Immature natural killer cell (primary cell): ENCODE measurements around the gene WDHD1. TPM values are rescaled to one million over a fixed set of nuclear protein-coding genes. Genes with fewer than 3 reads are reported as not detected.
A peak's percentile ranks its signal among the peaks of the same experiment; 100 is the strongest.
"Not testable (repeated sequence)": the region's sequence is repeated elsewhere in the genome, so short reads cannot be mapped to it uniquely, and the experiment has no call there.

Experiments
- DNase-seq, 3 donors: peaks; one replicate each; pipeline ENCODE4 v3.0.0; 2022; ENCODE audit warnings: mixed read lengths in 1 of 3
- H3K27ac Mint-ChIP-seq, 6 donors: one replicate each; pipeline ENCODE4 v1.8.0; 2020; ENCODE audit warnings: mixed read lengths in 6 of 6, mild to moderate bottlenecking in 5 of 6, inconsistent platforms in 4 of 6, moderate library complexity in 3 of 6
- H3K27me3 Mint-ChIP-seq, 3 donors: one replicate each; pipeline ENCODE4 v1.8.0; 2020 to 2021; ENCODE audit warnings: low read depth in 3 of 3, mild to moderate bottlenecking in 3 of 3, mixed read lengths in 3 of 3, moderate library complexity in 3 of 3, inconsistent platforms in 1 of 3
- H3K36me3 Mint-ChIP-seq, 3 donors: one replicate each; pipeline ENCODE4 v1.8.0; 2020; ENCODE audit warnings: mixed read lengths in 3 of 3, inconsistent platforms in 2 of 3, mild to moderate bottlenecking in 2 of 3
- H3K4me1 Mint-ChIP-seq, 2 donors: one replicate each; pipeline ENCODE4 v1.8.0; 2020; ENCODE audit warnings: inconsistent platforms in 2 of 2, mild to moderate bottlenecking in 2 of 2, mixed read lengths in 2 of 2, moderate library complexity in 1 of 2
- H3K4me3 Mint-ChIP-seq, 5 donors: one replicate each; pipeline ENCODE4 v1.8.0; 2020; ENCODE audit warnings: mild to moderate bottlenecking in 5 of 5, mixed read lengths in 5 of 5, inconsistent platforms in 3 of 5, moderate library complexity in 3 of 5
- H3K9me3 Mint-ChIP-seq, 6 donors: one replicate each; pipeline ENCODE4 v1.8.0; 2020; ENCODE audit warnings: mild to moderate bottlenecking in 6 of 6, mixed read lengths in 6 of 6, inconsistent platforms in 4 of 6, moderate library complexity in 3 of 6
- polyA plus RNA-seq, 3 donors: library from polyadenylated mRNA; unstranded; fragments of 300-500 nt; fragmentation: Illumina TruSeq; gene quantifications; one replicate each; pipeline ENCODE4 v1.2.3, GENCODE V29; 2021

WDHD1 gene, protein sequence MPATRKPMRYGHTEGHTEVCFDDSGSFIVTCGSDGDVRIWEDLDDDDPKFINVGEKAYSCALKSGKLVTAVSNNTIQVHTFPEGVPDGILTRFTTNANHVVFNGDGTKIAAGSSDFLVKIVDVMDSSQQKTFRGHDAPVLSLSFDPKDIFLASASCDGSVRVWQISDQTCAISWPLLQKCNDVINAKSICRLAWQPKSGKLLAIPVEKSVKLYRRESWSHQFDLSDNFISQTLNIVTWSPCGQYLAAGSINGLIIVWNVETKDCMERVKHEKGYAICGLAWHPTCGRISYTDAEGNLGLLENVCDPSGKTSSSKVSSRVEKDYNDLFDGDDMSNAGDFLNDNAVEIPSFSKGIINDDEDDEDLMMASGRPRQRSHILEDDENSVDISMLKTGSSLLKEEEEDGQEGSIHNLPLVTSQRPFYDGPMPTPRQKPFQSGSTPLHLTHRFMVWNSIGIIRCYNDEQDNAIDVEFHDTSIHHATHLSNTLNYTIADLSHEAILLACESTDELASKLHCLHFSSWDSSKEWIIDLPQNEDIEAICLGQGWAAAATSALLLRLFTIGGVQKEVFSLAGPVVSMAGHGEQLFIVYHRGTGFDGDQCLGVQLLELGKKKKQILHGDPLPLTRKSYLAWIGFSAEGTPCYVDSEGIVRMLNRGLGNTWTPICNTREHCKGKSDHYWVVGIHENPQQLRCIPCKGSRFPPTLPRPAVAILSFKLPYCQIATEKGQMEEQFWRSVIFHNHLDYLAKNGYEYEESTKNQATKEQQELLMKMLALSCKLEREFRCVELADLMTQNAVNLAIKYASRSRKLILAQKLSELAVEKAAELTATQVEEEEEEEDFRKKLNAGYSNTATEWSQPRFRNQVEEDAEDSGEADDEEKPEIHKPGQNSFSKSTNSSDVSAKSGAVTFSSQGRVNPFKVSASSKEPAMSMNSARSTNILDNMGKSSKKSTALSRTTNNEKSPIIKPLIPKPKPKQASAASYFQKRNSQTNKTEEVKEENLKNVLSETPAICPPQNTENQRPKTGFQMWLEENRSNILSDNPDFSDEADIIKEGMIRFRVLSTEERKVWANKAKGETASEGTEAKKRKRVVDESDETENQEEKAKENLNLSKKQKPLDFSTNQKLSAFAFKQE
- polyA plus RNA-seq: 1 to 10 TPM in 2 of 3 donors, under 1 TPM in 1; 0.72 to 7.2 (median 6.6) TPM

DNA sequence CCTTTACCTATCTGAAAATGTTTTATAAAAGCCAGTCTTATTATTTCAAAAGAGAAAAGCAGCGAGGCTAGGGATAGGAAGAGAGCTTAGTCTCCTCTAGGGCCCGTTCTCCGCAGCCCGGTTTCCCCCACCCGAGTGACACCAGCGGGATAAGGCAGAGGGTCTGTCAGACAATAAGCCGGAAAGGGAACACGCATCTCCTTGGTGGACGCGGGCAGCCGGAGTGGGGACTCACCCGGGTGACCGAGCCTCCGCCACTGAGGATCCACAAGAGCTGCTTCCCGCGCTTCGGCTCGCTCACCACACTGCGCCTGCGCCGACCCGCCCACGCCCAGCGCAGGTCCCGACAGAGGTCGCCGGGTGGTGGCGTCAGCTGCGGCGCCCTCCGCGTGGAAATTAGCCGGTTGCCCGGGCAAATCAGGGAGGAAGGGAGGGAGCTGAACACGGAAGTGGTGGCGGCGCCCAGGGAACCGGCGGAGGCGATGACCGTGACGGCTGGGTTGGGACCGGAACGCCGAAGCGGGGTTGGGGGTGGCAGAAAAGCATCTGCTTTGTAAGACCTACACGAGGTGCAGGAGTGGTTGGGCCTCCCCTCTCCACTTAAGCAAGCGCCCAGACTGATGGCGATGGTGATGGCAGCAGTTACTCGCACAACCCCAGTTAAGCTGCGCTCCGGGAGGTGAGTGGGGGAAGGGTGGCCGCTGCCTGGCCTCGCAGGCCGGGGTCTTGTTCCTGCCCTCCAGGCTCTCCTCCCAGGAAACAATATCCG, at the start of gene WDHD1, which contains the start of gene SOCS4:
Gene WDHD1, minus strand, starts transcription at position 307 of the 769 bp plus-strand sequence. CDS start 312 bp downstream, outside the sequence.
Gene SOCS4, plus strand, starts transcription at position 444 of the 769 bp plus-strand sequence. CDS start 15,806 bp downstream, outside the sequence.
- DNase-seq: peak; percentile 97
- Mint-ChIP-seq H3K27ac (peak within 1 kb of the TSS; percentile 87 to 96 (median 94)), H3K27me3 (peaks cover 0 to 9% (median 8%) of the 10 kb centered on the region in 3 donors), H3K4me3 (peak within 1 kb of the TSS; percentile 89 to 95 (median 93)), H3K36me3 (peaks cover 0 to 5% (median 0%) of the 10 kb centered on the region in 3 donors), H3K9me3 (peaks cover 0 to 1% (median 0%) of the 10 kb centered on the region in 6 donors), H3K4me1 (peaks cover 43 to 62% of the 10 kb centered on the region in 2 donors)

GRCh38 chr14:55075628-55076175, 48.8 kb upstream of the WDHD1 start:
- no peaks in the 10 kb centered on the region for H3K9me3 Mint-ChIP-seq
- no peak overlapping the region for H3K4me3 Mint-ChIP-seq
- H3K36me3 Mint-ChIP-seq: no peaks in the 10 kb centered on the region
- no peak for DNase-seq
- H3K4me1 Mint-ChIP-seq: peaks cover 21 to 37% of the 10 kb centered on the region in 2 donors
- peaks cover 0 to 2% (median 1%) of the 10 kb centered on the region in 3 donors for H3K27me3 Mint-ChIP-seq
- no peak overlapping the region for H3K27ac Mint-ChIP-seq

GRCh38 chr14:55074662-55075061, 47.8 kb upstream of the WDHD1 start:
- H3K36me3 Mint-ChIP-seq: no peaks in the 10 kb centered on the region
- H3K4me1 Mint-ChIP-seq: peaks cover 21 to 37% of the 10 kb centered on the region in 2 donors
- no peak for DNase-seq

DNA sequence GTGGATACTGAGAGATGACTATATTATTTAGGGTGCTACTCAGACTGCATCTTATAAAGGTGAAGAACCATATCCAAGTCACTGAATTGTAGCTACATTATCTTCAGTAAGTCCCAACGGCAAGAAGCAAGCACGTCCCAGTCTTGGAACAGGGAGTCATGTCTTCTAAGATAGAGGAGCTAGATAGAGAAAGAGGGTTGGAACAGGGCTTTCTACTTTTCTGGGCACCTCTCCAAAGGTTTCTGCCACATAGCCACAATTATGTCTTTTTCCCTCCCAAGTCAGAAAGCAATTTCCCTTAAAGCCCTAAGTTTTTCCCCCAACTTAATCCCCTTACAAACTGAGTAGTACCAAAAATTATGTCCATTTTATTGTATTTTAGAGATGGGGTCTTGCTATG, 47.0 kb upstream of the WDHD1 start:
- Mint-ChIP-seq H3K4me3 (no peak overlapping the region), H3K9me3 (no peaks in the 10 kb centered on the region), H3K27ac (no peak overlapping the region), H3K4me1 (peaks cover 21 to 37% of the 10 kb centered on the region in 2 donors), H3K27me3 (no peaks in the 10 kb centered on the region), H3K36me3 (no peaks in the 10 kb centered on the region)
- no peak for DNase-seq

More at GRCh38 chr14:55074662-55075061, 47.8 kb upstream of the WDHD1 start:
- Mint-ChIP-seq H3K9me3 (no peaks in the 10 kb centered on the region), H3K27me3 (peaks cover 0 to 2% (median 1%) of the 10 kb centered on the region in 3 donors), H3K27ac (peak overlapping the region in 2 of 6 donors; percentile 5 to 51), H3K4me3 (peak overlapping the region in 2 of 5 donors; percentile 34 to 53)

DNA sequence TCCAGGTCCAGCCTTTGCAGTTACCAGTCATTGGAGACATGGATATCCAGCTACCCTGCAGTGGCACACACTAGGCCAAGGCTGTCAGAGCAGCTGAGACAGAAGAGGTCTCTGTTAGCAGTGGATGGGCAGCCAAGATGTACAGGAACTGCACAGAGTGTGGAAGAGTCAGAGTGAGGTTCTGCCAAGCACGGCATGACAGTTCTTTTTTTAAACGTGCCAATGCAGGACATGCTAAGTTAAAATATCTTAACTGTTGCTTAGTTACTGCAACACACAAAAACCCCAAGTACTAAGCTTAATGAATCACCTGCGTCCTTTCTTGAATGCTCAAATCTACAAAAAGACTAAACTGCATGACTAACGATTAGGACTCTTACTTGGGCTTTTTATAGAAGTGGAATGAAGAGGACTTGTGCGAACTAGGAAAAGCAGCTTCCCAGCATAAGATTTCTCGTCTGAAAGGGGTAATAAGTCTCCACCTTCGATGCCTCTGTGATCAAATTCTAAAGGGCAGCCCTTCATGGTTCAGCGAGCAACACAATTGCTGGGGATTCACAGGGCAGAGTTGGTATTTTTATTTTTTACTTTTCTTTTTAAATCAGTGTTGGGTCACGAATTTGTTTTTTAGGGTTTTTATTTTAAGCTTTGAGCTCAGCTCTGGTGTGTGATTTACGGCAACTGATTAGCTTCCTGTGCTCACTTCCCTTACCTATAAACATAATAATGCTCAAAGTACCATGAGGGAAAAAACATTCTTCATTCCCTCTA, 45.2 kb upstream of the WDHD1 start:
- DNase-seq: peak in 2 of 3 donors; percentile 13 to 27
- peak overlapping the region in 3 of 5 donors; percentile 11 to 38 (median 25) for H3K4me3 Mint-ChIP-seq

DNA sequence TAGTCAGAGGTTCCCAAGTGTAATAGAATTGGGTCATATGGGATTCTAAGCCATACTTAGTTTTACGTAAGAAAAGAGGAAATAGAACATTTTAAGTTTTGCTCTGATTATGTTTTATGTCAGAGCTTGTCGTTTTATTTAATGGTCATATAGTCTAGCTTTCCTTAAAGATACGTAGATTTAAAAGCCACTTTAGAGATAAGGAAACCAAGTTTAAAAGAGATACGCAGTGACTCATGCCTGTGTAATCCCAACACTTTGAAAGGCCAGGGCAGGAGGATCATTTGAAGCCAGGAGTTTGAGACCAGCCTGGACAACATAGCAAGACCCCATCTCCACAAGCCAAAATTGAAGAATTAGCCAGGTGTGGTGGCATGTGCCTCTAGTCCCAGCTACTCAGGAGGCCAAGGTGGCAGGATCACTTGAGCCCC, 44.1 kb upstream of the WDHD1 start:
- H3K27me3 Mint-ChIP-seq: no peaks in the 10 kb centered on the region
- H3K27ac Mint-ChIP-seq: peak overlapping the region in 5 of 6 donors; percentile 58 to 88 (median 73)
- H3K36me3 Mint-ChIP-seq: peaks cover 0 to 11% (median 5%) of the 10 kb centered on the region in 3 donors
- H3K9me3 Mint-ChIP-seq: no peaks in the 10 kb centered on the region
- DNase-seq: no peak
- peaks cover 21 to 42% of the 10 kb centered on the region in 2 donors for H3K4me1 Mint-ChIP-seq
- no peak overlapping the region for H3K4me3 Mint-ChIP-seq

More for the DNA sequence above, 45.2 kb upstream of the WDHD1 start:
- H3K27me3 Mint-ChIP-seq: no peaks in the 10 kb centered on the region
- H3K4me1 Mint-ChIP-seq: peaks cover 21 to 37% of the 10 kb centered on the region in 2 donors
- H3K36me3 Mint-ChIP-seq: peaks cover 0 to 7% (median 0%) of the 10 kb centered on the region in 3 donors
- peak overlapping the region; percentile 18 to 79 (median 64) for H3K27ac Mint-ChIP-seq
- no peaks in the 10 kb centered on the region for H3K9me3 Mint-ChIP-seq

DNA sequence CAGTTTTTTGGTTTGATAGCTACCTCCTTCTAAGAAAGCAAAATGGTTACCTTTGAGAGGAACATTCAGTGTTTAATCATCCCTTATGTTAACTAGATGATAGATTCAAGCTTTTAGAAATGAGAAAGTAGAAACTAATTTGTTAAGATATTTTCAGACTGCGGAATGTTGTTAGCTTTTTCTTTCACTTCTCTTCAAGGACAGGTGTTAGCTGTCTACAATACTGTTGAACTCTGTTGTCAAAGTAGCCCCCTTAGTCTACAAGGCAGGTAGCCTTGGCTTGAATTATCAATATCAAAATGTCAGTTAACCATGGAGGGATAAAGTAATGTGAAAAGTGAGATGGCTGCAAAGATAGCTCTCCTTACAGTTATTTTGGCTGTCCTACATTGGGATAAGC, 39.3 kb upstream of the WDHD1 start:
- H3K4me1 Mint-ChIP-seq: peaks cover 4 to 33% of the 10 kb centered on the region in 2 donors
- H3K27me3 Mint-ChIP-seq: peaks cover 0 to 3% (median 2%) of the 10 kb centered on the region in 3 donors
- H3K9me3 Mint-ChIP-seq: no peaks in the 10 kb centered on the region
- no peak for DNase-seq
- peak overlapping the region in 5 of 6 donors; percentile 14 to 68 (median 58) for H3K27ac Mint-ChIP-seq
- peaks cover 7 to 38% (median 11%) of the 10 kb centered on the region in 3 donors for H3K36me3 Mint-ChIP-seq
- no peak overlapping the region for H3K4me3 Mint-ChIP-seq

DNA sequence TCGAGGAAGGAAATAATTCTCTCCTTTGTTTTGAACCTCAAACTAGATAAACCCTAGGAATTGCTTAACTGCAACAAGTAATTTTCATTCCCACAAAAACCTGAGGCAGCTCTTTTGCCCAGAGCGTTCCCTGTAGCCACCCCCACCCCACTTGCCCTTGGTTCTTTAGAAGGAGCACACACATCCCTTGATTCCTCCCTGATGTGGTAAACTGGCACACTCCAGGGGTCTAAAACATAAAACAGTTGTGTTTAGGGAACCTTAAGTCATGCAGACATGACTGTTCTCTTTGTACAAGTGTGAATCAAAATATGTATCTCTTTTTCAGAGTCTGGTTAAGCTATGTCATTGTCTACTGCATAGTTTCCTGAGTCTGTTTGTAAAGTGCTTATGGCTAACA, 38.5 kb upstream of the WDHD1 start:
- H3K4me3 Mint-ChIP-seq: no peak overlapping the region
- H3K4me1 Mint-ChIP-seq: peaks cover 8 to 36% of the 10 kb centered on the region in 2 donors
- peaks cover 0 to 3% (median 2%) of the 10 kb centered on the region in 3 donors for H3K27me3 Mint-ChIP-seq
- H3K36me3 Mint-ChIP-seq: peaks cover 7 to 38% (median 13%) of the 10 kb centered on the region in 3 donors
- H3K9me3 Mint-ChIP-seq: no peaks in the 10 kb centered on the region
- no peak for DNase-seq
- peak overlapping the region in 2 of 6 donors; percentile 26 to 49 for H3K27ac Mint-ChIP-seq

- Mint-ChIP-seq H3K4me1 (peaks cover 10 to 41% of the 10 kb centered on the region in 2 donors), H3K36me3 (peaks cover 7 to 38% (median 14%) of the 10 kb centered on the region in 3 donors), H3K27ac (peak overlapping the region in 1 of 6 donors; percentile 14)
- H3K27me3 Mint-ChIP-seq, H3K9me3 Mint-ChIP-seq, H3K4me3 Mint-ChIP-seq, DNase-seq: not testable (repeated sequence)
Measured at GRCh38 chr14:55064896-55065295, 38.0 kb upstream of the WDHD1 start.

- H3K9me3 Mint-ChIP-seq: no peaks in the 10 kb centered on the region
- H3K27me3 Mint-ChIP-seq: peaks cover 0 to 5% (median 2%) of the 10 kb centered on the region in 3 donors
- H3K4me3 Mint-ChIP-seq: no peak overlapping the region
- H3K36me3 Mint-ChIP-seq: peaks cover 13 to 43% (median 14%) of the 10 kb centered on the region in 3 donors
- peak overlapping the region in 5 of 6 donors; percentile 3 to 77 (median 32) for H3K27ac Mint-ChIP-seq
- H3K4me1 Mint-ChIP-seq: peaks cover 21 to 60% of the 10 kb centered on the region in 2 donors
- no peak for DNase-seq
Measured at GRCh38 chr14:55062517-55063351, 35.8 kb upstream of the WDHD1 start.

DNA sequence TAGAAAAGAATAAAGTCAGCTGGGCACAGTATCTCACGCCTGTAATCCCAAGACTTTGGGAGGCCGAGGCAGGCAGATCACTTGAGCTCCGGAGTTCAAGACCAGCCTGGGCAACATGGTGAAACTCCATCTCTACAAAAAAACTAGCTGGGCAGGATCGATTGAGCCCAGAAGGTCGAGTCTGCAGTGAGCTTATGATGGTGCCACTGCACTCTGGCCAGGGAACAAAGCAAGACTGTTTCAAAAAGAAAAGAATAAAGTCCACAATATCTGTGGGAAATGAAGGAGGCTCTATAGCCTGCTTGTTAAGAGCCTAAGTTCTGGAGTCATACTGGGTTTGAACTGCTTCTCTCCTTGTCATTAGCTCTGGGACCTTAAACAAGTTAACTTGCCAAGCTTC, 32.4 kb upstream of the WDHD1 start:
- peaks cover 0 to 5% (median 3%) of the 10 kb centered on the region in 3 donors for H3K27me3 Mint-ChIP-seq
- H3K4me3 Mint-ChIP-seq: no peak overlapping the region
- peak overlapping the region in 4 of 6 donors; percentile 31 to 82 (median 37) for H3K27ac Mint-ChIP-seq
- peaks cover 9 to 24% (median 18%) of the 10 kb centered on the region in 3 donors for H3K36me3 Mint-ChIP-seq
- DNase-seq: no peak
- H3K4me1 Mint-ChIP-seq: peaks cover 34 to 79% of the 10 kb centered on the region in 2 donors
- H3K9me3 Mint-ChIP-seq: no peaks in the 10 kb centered on the region
